Keratinocyte (primary cell): Measurements from ENCODE around the gene L3MBTL2. TPM values are rescaled to one million over a fixed set of nuclear protein-coding genes. Genes with fewer than 3 reads are reported as not detected.
A peak's percentile ranks its signal among the peaks of the same experiment; 100 is the strongest.

Experiments used
- DNase-seq: peaks from one replicate; pipeline ENCODE4 v3.0.0-alpha.2; 2011; ENCODE audit warnings: low read depth, missing footprints, low spot score
- FAIRE-seq: peaks from 2 replicates; lab custom pipeline; 2011; peaks lifted over from hg19 to GRCh38; lab: Jason Lieb, UNC
- H2AFZ ChIP-seq: 2 replicates; pipeline ENCODE4 v1.6.0; 2012; ENCODE audit warnings: low read length, control low read depth, inconsistent platforms; ENCODE audit not compliant: control insufficient read depth
- H3K27ac ChIP-seq: 2 replicates; pipeline ENCODE4 v1.5.1; 2011; ENCODE audit warnings: low read length; ENCODE audit not compliant: control insufficient read depth, insufficient read depth
- H3K27me3 ChIP-seq: 3 replicates; pipeline ENCODE4 v1.6.0; 2011; ENCODE audit warnings: low read length; ENCODE audit not compliant: control insufficient read depth, insufficient read depth; ENCODE audit errors: extremely low read depth
- H3K36me3 ChIP-seq, 2 experiments: 2 replicates in 1 of 2; 3 replicates in 1 of 2; pipeline ENCODE4 v1.5.1; 2011; ENCODE audit warnings: low read length in 2 of 2, mild to moderate bottlenecking in 1 of 2; ENCODE audit not compliant: control insufficient read depth in 2 of 2, insufficient read depth in 2 of 2; ENCODE audit errors: extremely low read depth in 1 of 2
- H3K4me1 ChIP-seq: 3 replicates; pipeline ENCODE4 v1.5.1; 2011; ENCODE audit warnings: low read length; ENCODE audit not compliant: control insufficient read depth, insufficient read depth; ENCODE audit errors: extremely low read depth
- H3K4me2 ChIP-seq: 3 replicates; pipeline ENCODE4 v1.6.0; 2011; ENCODE audit warnings: low read depth, low read length; ENCODE audit not compliant: control insufficient read depth, insufficient read depth; ENCODE audit errors: extremely low read depth
- H3K4me3 ChIP-seq, 3 experiments: fragments of 200-600 bp in 1 of 3; sonication (generic) in 1 of 3; 2 replicates in 2 of 3; 3 replicates in 1 of 3; pipeline ENCODE4 v1.5.1; 2011 to 2016; ENCODE audit warnings: low read length in 3 of 3, mild to moderate bottlenecking in 3 of 3, control low read depth in 2 of 3, inconsistent platforms in 1 of 3, low read depth in 1 of 3, mixed read lengths in 1 of 3, mixed run types in 1 of 3, moderate library complexity in 1 of 3; ENCODE audit not compliant: control insufficient read depth in 2 of 3, insufficient read depth in 2 of 3; ENCODE audit errors: extremely low read depth in 1 of 3
- H3K79me2 ChIP-seq: 2 replicates; pipeline ENCODE4 v1.6.0; 2012; ENCODE audit warnings: low read length; ENCODE audit not compliant: control insufficient read depth, insufficient read depth
- H3K9ac ChIP-seq: 3 replicates; pipeline ENCODE4 v1.6.0; 2011; ENCODE audit warnings: low read length; ENCODE audit not compliant: control insufficient read depth, insufficient read depth; ENCODE audit errors: extremely low read depth
- H3K9me1 ChIP-seq: 3 replicates; pipeline ENCODE4 v1.6.0; 2011; ENCODE audit warnings: low read length; ENCODE audit not compliant: control insufficient read depth, insufficient read depth; ENCODE audit errors: extremely low read depth
- H3K9me3 ChIP-seq: 2 replicates; pipeline ENCODE4 v1.5.1; 2012; ENCODE audit warnings: low read depth, low read length; ENCODE audit not compliant: control insufficient read depth
- H4K20me1 ChIP-seq: 3 replicates; pipeline ENCODE4 v1.6.0; 2011; ENCODE audit warnings: low read length; ENCODE audit not compliant: control insufficient read depth, insufficient read depth; ENCODE audit errors: extremely low read depth
- EZH2 ChIP-seq: IDR thresholded peaks from one replicate; pipeline ENCODE4 v1.6.1; 2012; ENCODE audit warnings: inconsistent platforms, mild to moderate bottlenecking, low read length, moderate library complexity
- dilution Hi-C: fragments of 300-500 bp; cut with MboI; formaldehyde crosslinking; loops from one replicate; pipeline ENCODE4 v1.7.0; 2020; ENCODE audit warnings: low sequenced_read_pairs; ENCODE audit not compliant: extremely low pct_ligation_motif_present
- polyA plus RNA-seq, 5 experiments: library from polyadenylated mRNA; depleted of rRNA in 3 of 5; stranded (reverse) in 3 of 5; stranded (forward) in 1 of 5; unstranded in 1 of 5; fragments of >200 nt; gene quantifications; 1 replicate in 1 of 5; 2 replicates in 3 of 5; 3 replicates in 1 of 5; pipeline versions ENCODE4 v1.2.1 to v1.2.3, GENCODE V29; 2011 to 2012; ENCODE audit warnings: missing spikeins in 2 of 5, low read depth in 1 of 5, low replicate concordance in 1 of 5
- TF ChIP-seq, protein P1 (sequence below), 3 experiments: IDR thresholded peaks in 1 of 3; conservative IDR thresholded peaks in 1 of 3; optimal IDR thresholded peaks in 1 of 3; 2 replicates in 2 of 3; 3 replicates in 1 of 3; pipeline versions ENCODE3 to v1.5.1; 2011; ENCODE audit warnings: low read length in 3 of 3, mild to moderate bottlenecking in 3 of 3, moderate library complexity in 2 of 3, control low read depth in 1 of 3, inconsistent platforms in 1 of 3; ENCODE audit not compliant: insufficient read depth in 2 of 3; ENCODE audit errors: extremely low read depth in 1 of 3

L3MBTL2 gene
- polyA plus RNA-seq, 1 donor (not counting 4 experiments of a cell fraction or from before 2014, with no cell fraction given) = 16.7 TPM

DNA sequence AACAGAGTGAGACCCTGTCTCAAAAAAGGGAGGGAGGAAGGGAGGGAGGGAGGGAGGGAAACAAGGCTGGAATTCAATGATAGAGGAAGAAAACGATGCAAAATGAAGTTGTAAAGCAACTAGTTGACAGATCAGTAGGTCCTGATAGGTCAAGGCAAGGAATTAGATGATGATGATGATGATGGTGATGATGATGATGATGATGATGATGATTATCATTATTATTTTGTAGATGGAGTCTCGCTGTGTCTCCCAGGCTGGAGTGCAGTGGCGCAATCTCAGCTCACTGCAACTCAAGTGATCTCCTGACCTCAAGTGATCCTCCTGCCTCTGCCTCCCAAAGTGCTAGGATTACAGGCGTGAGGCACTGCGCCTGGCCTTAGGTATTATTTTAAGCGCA, 11.3 kb upstream of the L3MBTL2 start:
- H3K9ac ChIP-seq = no peak overlapping the region
- no peak for TF ChIP-seq EZH2
- TF ChIP-seq, protein P1, sequence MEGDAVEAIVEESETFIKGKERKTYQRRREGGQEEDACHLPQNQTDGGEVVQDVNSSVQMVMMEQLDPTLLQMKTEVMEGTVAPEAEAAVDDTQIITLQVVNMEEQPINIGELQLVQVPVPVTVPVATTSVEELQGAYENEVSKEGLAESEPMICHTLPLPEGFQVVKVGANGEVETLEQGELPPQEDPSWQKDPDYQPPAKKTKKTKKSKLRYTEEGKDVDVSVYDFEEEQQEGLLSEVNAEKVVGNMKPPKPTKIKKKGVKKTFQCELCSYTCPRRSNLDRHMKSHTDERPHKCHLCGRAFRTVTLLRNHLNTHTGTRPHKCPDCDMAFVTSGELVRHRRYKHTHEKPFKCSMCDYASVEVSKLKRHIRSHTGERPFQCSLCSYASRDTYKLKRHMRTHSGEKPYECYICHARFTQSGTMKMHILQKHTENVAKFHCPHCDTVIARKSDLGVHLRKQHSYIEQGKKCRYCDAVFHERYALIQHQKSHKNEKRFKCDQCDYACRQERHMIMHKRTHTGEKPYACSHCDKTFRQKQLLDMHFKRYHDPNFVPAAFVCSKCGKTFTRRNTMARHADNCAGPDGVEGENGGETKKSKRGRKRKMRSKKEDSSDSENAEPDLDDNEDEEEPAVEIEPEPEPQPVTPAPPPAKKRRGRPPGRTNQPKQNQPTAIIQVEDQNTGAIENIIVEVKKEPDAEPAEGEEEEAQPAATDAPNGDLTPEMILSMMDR (optimal IDR thresholded peaks at IDR 0.05 in 1 of 3, IDR thresholded peaks at IDR 0.05 in 1 of 3, conservative IDR thresholded peaks at IDR 0.05 in 1 of 3; ENCODE audit: extremely low read depth in 1 of 3, insufficient read depth in 2 of 3, low read length in 3 of 3) = no peak
- no peak overlapping the region for H3K4me3 ChIP-seq
- H3K36me3 ChIP-seq = no peaks in the 10 kb centered on the region
- no peak overlapping the region for H3K4me2 ChIP-seq
- no peaks in the 10 kb centered on the region for H4K20me1 ChIP-seq
- no peaks in the 10 kb centered on the region for H3K27me3 ChIP-seq
- dilution Hi-C loops = no loop called here
- H3K4me1 ChIP-seq = peaks cover 17% of the 10 kb centered on the region
- DNase-seq (no peak), FAIRE-seq (no peak)
- H3K9me1 ChIP-seq = no peaks in the 10 kb centered on the region
- no peak overlapping the region for H3K27ac ChIP-seq
- H3K79me2 ChIP-seq = no peaks in the 10 kb centered on the region
- H3K9me3 ChIP-seq = no peaks in the 10 kb centered on the region
- no peak overlapping the region for H2AFZ ChIP-seq

DNA sequence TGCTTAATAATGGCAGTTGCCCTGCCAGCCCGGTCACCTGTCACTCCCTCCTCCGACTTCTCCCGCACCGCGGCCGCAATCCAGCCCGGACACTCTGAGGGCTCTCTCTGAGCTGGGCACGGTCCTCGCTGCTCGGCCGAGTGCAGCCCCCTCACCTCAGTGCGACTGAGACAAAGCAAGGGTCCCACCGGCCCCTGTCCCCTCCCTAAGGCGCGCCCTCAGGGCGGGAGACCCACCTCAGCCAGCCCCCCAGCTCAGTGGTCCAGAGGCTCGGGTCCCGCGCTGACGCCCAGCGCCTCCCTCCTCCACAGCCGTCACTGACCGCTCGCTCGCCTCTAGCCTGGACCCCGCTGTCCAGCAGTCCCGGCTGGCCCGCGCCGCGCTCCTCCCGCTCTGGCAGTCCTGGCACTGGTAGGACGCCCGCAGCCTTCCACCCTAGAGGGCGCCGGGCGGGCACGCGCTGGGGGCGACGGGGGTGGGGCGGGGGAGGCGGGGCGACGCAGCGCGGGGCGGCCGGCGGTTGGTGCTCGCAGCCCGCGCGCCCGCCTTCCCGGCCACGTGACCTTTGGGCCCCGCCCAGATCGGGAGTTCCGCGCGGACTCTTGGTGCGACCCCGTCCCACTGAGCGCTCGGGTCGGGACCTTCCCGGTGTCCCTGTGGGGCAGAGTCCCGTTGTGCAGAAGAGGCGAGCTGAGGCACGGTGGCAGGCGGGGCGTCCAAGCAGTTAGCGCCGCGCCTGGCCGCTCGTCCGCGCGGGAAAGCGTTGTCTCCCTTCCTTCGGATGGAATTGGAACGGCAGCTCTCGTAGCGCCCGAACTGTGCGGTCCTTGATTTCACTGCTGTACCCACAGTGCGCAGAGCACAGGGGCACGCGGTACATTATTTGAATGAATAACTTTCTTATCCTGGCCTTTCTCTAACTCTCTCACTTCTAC, 7.8 kb upstream of the L3MBTL2 start:
- peak overlapping the region; percentile 64 for H3K9ac ChIP-seq
- no peak overlapping the region for H3K27ac ChIP-seq
- H3K27me3 ChIP-seq = no peaks in the 10 kb centered on the region
- DNase-seq (no peak), FAIRE-seq (no peak)
- H3K36me3 ChIP-seq = no peaks in the 10 kb centered on the region
- H3K9me1 ChIP-seq = no peaks in the 10 kb centered on the region
- no peaks in the 10 kb centered on the region for H3K9me3 ChIP-seq
- no peaks in the 10 kb centered on the region for H3K79me2 ChIP-seq
- H4K20me1 ChIP-seq = no peaks in the 10 kb centered on the region
- peak overlapping the region; percentile 96 for H3K4me2 ChIP-seq
- peak overlapping the region; percentile 97 for H2AFZ ChIP-seq
- H3K4me1 ChIP-seq = peaks cover 17% of the 10 kb centered on the region
- dilution Hi-C loops = no loop called here
- peak overlapping the region; percentile 56 to 81 (median 75) for H3K4me3 ChIP-seq
- TF ChIP-seq, protein P1 (optimal IDR thresholded peaks at IDR 0.05 in 1 of 3, IDR thresholded peaks at IDR 0.05 in 1 of 3, conservative IDR thresholded peaks at IDR 0.05 in 1 of 3; ENCODE audit: extremely low read depth in 1 of 3, insufficient read depth in 2 of 3, low read length in 3 of 3) = peak in 2 of 3 experiments; percentile 37 to 42
- no peak for TF ChIP-seq EZH2
